Gastroesophageal sphincter (tissue), 4 donors: ENCODE measurements around the gene ZNF280A. TPM values are rescaled to one million over a fixed set of nuclear protein-coding genes. Genes with fewer than 3 reads are reported as not detected.
A peak's percentile ranks its signal among the peaks of the same experiment; 100 is the strongest.

Experiments
- ATAC-seq: fragments of 150-250 bp; one replicate; pipeline ENCODE4 v1.9.1; 2016; ENCODE audit warnings: mild to moderate bottlenecking, moderate library complexity
- H3K27ac ChIP-seq, 4 donors: fragments of 200-600 bp; sonication (generic) in 3 of 4; 1 replicate in 3 of 4; 2 replicates in 1 of 4; pipeline ENCODE4 v1.5.1; 2016 to 2019
- H3K27me3 ChIP-seq: fragments of 200-600 bp; sonication (generic); one replicate; pipeline ENCODE4 v1.5.1; 2019
- H3K36me3 ChIP-seq, 2 donors: fragments of 200-600 bp; sonication (generic); one replicate each; pipeline ENCODE4 v1.5.1; 2019; ENCODE audit warnings: control low read depth in 1 of 2
- H3K4me1 ChIP-seq, 3 donors: fragments of 200-600 bp; sonication (generic); 1 replicate in 2 of 3; 2 replicates in 1 of 3; pipeline ENCODE4 v1.5.1; 2016 to 2019; ENCODE audit warnings: control low read depth in 2 of 3
- H3K4me3 ChIP-seq, 2 donors: fragments of 200-600 bp; sonication (generic); one replicate each; pipeline ENCODE4 v1.5.1; 2019; ENCODE audit warnings: mild to moderate bottlenecking in 1 of 2, moderate library complexity in 1 of 2
- H3K9me3 ChIP-seq, 3 donors: fragments of 200-600 bp; sonication (generic); one replicate each; pipeline ENCODE4 v1.5.1; 2017 to 2019; ENCODE audit warnings: control low read depth in 2 of 3
- EP300 ChIP-seq: sonication (generic); formaldehyde crosslinking; IDR thresholded peaks from one replicate; pipeline ENCODE4 v1.6.1; 2017; ENCODE audit warnings: antibody characterized with exemption, mild to moderate bottlenecking
- POLR2A ChIP-seq, 2 donors: fragments of 450-650 bp; IDR thresholded peaks; one replicate each; pipeline ENCODE4 v1.6.1; 2017; ENCODE audit warnings: antibody characterized with exemption in 2 of 2, mild to moderate bottlenecking in 2 of 2, moderate library complexity in 1 of 2
- POLR2AphosphoS5 ChIP-seq: sonication (generic); formaldehyde crosslinking; IDR thresholded peaks from one replicate; pipeline ENCODE4 v1.6.1; 2017; ENCODE audit warnings: antibody characterized with exemption
- WGBS, 2 donors: methylation state at CpG; one replicate each; pipeline ENCODE4 v1.1.5; 2018; ENCODE audit warnings: low coverage in 1 of 2; 5-methylcytosine and 5-hydroxymethylcytosine counted together
- total RNA-seq, 4 donors: library from RNA; depleted of rRNA; stranded (reverse); fragments of >200 nt; gene quantifications; one replicate each; pipeline ENCODE4 v1.1.0, GENCODE V29; 2016
- TF ChIP-seq, protein P1 (sequence below), 4 experiments: fragments of 200-600 bp in 2 of 4; fragments of 450-650 bp in 2 of 4; sonication (generic) in 1 of 4; IDR thresholded peaks; one replicate each; pipeline ENCODE4 v1.5.1; 2017 to 2019; ENCODE audit warnings: antibody characterized with exemption in 4 of 4, mild to moderate bottlenecking in 2 of 4, moderate library complexity in 2 of 4

Gene ZNF280A, protein sequence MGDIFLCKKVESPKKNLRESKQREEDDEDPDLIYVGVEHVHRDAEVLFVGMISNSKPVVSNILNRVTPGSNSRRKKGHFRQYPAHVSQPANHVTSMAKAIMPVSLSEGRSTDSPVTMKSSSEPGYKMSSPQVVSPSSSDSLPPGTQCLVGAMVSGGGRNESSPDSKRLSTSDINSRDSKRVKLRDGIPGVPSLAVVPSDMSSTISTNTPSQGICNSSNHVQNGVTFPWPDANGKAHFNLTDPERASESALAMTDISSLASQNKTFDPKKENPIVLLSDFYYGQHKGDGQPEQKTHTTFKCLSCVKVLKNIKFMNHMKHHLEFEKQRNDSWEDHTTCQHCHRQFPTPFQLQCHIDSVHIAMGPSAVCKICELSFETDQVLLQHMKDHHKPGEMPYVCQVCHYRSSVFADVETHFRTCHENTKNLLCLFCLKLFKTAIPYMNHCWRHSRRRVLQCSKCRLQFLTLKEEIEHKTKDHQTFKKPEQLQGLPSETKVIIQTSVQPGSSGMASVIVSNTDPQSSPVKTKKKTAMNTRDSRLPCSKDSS
- total RNA-seq, result not detected

DNA sequence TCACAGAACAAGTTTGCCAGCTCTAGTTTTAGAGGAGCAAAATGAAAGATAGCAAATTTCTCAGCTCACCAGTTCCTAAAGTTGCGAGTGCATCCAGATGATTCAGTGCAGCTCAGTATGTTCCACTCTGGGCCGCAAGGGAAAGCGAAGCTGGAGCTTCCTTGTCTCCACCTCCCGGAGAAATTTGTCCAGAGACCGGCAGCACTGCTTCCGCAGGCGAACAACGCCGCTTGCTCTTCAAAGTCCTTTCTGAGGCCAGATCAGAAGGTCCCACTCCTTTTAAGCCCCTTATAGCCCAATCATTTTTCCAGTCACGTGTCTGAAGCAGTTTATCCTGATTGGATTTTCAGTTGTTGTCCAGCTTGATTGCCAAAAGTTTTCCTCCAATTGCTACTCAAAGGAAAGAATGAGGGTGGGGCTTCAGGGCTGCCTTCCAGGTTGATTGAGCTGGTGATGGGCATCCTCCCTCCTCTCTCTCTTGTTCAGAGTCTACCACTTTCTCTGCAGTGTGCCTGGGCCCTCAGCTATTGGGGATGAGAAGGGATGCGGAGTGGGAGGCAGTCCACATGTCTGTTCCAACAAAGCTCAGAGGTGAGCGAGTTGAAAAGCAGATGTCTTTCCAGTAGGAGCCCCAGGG is at the start of gene ZNF280A:
Gene ZNF280A, minus strand, starts transcription at position 251 of the 637 bp plus-strand sequence. CDS start 4,640 bp downstream, outside the sequence.
- no peaks in the 10 kb centered on the region for H3K36me3 ChIP-seq
- H3K27me3 ChIP-seq, result peaks cover 58% of the 10 kb centered on the region
- TF ChIP-seq POLR2AphosphoS5, result no peak
- no peak within 1 kb of the TSS for H3K27ac ChIP-seq
- WGBS, 2 donors, result 50 to 75% methylated on average over 10 of the region's 12 CpGs
- ATAC-seq, result no peak
- no peak within 1 kb of the TSS for H3K4me3 ChIP-seq
- H3K4me1 ChIP-seq, result no peaks in the 10 kb centered on the region
- no peaks in the 10 kb centered on the region for H3K9me3 ChIP-seq

DNA sequence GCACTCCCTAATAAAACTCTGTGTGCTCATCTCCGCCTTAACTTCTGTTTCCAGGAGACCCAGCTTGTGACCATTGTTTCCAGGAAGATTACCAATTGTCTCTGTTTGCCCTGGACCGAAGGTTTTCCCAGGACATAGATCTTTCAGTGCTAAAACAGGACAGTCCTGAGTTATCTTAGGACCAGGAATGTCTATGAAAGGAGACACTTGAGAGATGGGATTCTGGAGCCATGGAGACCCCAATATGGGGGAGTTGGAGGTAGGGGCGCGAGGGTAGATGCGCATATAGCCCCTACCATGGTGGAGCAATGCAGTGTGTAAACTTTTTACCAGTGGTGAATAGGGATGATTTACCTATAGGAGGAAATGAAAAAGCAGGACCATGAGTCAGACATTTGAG is 49.1 kb upstream of the ZNF280A start:
- no peaks in the 10 kb centered on the region for H3K36me3 ChIP-seq
- no peak overlapping the region for H3K4me3 ChIP-seq
- no peak overlapping the region for H3K27ac ChIP-seq
- WGBS, 2 donors, result 96 to 97% methylated on average over 3 to 4 of the region's 5 CpGs
- TF ChIP-seq POLR2AphosphoS5 (no peak), POLR2A (IDR thresholded peaks at IDR 0.05) (no peak)
- TF ChIP-seq, protein P1, sequence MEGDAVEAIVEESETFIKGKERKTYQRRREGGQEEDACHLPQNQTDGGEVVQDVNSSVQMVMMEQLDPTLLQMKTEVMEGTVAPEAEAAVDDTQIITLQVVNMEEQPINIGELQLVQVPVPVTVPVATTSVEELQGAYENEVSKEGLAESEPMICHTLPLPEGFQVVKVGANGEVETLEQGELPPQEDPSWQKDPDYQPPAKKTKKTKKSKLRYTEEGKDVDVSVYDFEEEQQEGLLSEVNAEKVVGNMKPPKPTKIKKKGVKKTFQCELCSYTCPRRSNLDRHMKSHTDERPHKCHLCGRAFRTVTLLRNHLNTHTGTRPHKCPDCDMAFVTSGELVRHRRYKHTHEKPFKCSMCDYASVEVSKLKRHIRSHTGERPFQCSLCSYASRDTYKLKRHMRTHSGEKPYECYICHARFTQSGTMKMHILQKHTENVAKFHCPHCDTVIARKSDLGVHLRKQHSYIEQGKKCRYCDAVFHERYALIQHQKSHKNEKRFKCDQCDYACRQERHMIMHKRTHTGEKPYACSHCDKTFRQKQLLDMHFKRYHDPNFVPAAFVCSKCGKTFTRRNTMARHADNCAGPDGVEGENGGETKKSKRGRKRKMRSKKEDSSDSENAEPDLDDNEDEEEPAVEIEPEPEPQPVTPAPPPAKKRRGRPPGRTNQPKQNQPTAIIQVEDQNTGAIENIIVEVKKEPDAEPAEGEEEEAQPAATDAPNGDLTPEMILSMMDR (IDR thresholded peaks at IDR 0.05), result no peak
- no peak for ATAC-seq
- H3K9me3 ChIP-seq, result peaks cover 0 to 10% (median 0%) of the 10 kb centered on the region in 3 donors
- H3K27me3 ChIP-seq, result peaks cover 57% of the 10 kb centered on the region
- no peaks in the 10 kb centered on the region for H3K4me1 ChIP-seq

GRCh38 chr22:22565981-22566380 is 45.9 kb upstream of the ZNF280A start:
- Histone ChIP-seq H3K9me3 (peaks cover 0 to 10% (median 0%) of the 10 kb centered on the region in 3 donors), H3K27ac (no peak overlapping the region), H3K4me1 (no peaks in the 10 kb centered on the region), H3K4me3 (no peak overlapping the region), H3K27me3 (peaks cover 47% of the 10 kb centered on the region), H3K36me3 (no peaks in the 10 kb centered on the region)
- no peak for TF ChIP-seq POLR2A (IDR thresholded peaks at IDR 0.05)
- no peak for TF ChIP-seq EP300
- 73 to 100% methylated on average over 1 to 2 of the region's 2 CpGs for WGBS, 2 donors
- no peak for ATAC-seq

DNA sequence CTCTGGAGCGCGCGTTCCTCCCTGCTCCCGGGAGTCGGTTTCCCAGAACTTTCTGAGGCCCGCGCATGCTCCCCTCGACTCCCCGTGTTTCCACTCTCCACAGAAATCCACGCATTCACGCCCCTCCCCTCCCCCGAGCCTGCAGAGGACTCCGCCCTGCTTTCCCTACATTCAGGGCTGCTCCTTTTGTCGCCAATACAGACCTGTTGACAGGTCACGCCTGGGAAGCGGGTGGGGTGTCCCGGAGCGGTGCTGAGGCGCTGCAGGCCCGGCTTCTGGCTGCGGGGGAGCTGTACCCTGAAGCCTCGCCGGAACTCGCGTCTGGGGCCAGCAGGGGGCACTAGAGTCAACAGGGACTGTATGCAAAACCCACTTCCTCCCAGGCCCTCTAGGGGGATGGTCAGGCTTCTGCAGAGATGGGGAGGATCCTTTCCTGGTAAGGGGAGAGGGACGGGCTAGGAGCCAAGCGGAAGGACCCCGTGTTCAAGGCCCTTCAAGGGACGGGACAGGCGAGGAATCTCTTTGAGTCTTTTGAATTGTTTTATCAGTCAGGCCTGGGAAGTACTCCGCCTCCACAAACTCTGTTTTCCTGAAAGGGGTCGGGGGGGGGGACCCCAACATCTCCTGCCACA is 39.0 kb upstream of the ZNF280A start, which contains the start of gene PRAME:
Gene PRAME, minus strand, starts transcription at position 294 of the 632 bp plus-strand sequence. CDS start 2,433 bp downstream, outside the sequence.
- no peaks in the 10 kb centered on the region for H3K4me1 ChIP-seq
- H3K36me3 ChIP-seq, result no peaks in the 10 kb centered on the region
- peaks cover 11% of the 10 kb centered on the region for H3K27me3 ChIP-seq
- no peak for TF ChIP-seq POLR2A (IDR thresholded peaks at IDR 0.05)
- TF ChIP-seq, protein P1 (IDR thresholded peaks at IDR 0.05), result peak in 1 of 4 experiments; percentile 15
- WGBS, 2 donors, result 81 to 100% methylated on average over 5 to 16 of the region's 32 CpGs
- no peaks in the 10 kb centered on the region for H3K9me3 ChIP-seq
- ATAC-seq, result no peak
- no peak within 1 kb of the TSS for H3K27ac ChIP-seq
- H3K4me3 ChIP-seq, result no peak within 1 kb of the TSS

GRCh38 chr22:22558071-22558971 is 38.3 kb upstream of the ZNF280A start:
- Histone ChIP-seq H3K9me3 (no peaks in the 10 kb centered on the region), H3K4me3 (no peak overlapping the region), H3K27ac (no peak overlapping the region), H3K27me3 (peaks cover 11% of the 10 kb centered on the region), H3K4me1 (no peaks in the 10 kb centered on the region), H3K36me3 (no peaks in the 10 kb centered on the region)
- no peak for TF ChIP-seq POLR2AphosphoS5
- TF ChIP-seq POLR2A (IDR thresholded peaks at IDR 0.05), result no peak
- TF ChIP-seq, protein P1 (IDR thresholded peaks at IDR 0.05), result no peak
- ATAC-seq, result no peak
- 96 to 97% methylated on average over 4 to 5 of the region's 25 CpGs for WGBS, 2 donors
